ENCODE measurements around the gene MARCHF9. TPM values are rescaled to one million over a fixed set of nuclear protein-coding genes. Genes with fewer than 3 reads are reported as not detected.
A peak's percentile ranks its signal among the peaks of the same experiment; 100 is the strongest.

The MARCHF9 gene
- total RNA-seq, 1 experiment from 2014 or later, result 42.4 TPM

GRCh38 chr12:57762463-57762862 lies 7.6 kb downstream of the MARCHF9 start:
- Mint-ChIP-seq H3K36me3 (ENCODE audit: insufficient read depth, unreplicated experiment) (peaks cover 51% of the 10 kb centered on the region), H3K27ac (ENCODE audit: unreplicated experiment) (no peak overlapping the region), H3K4me3 (ENCODE audit: low read depth, unreplicated experiment) (no peak overlapping the region), H3K27me3 (ENCODE audit: unreplicated experiment) (peaks cover 45% of the 10 kb centered on the region), H3K4me1 (ENCODE audit: low read depth, unreplicated experiment) (peaks cover 22% of the 10 kb centered on the region), H3K9me3 (ENCODE audit: low read depth, unreplicated experiment) (no peaks in the 10 kb centered on the region)
- TF ChIP-seq CTCF (IDR thresholded peaks at IDR 0.05; ENCODE audit: unreplicated experiment), result no peak
- BruUV-seq (replicated peaks), result no TSS peak
- CTCF ChIA-PET, result no interaction called here
- DNase-seq, result no peak
- intact Hi-C loops (cut with micrococcal nuclease; ENCODE audit: unreplicated experiment), result no loop called here

- peak overlapping the region; percentile 81 for H3K4me3 Mint-ChIP-seq (ENCODE audit: low read depth, unreplicated experiment)
- CTCF ChIA-PET, result interaction anchor here (0.9 kb wide), 1 partner anchor 20 kb away, joined by 3 read pairs; the partner anchor contains the start of gene TSPAN31
Measured at GRCh38 chr12:57763881-57764661, 9.2 kb downstream of the MARCHF9 start.

GRCh38 chr12:57764662-57765002 lies 9.7 kb downstream of the MARCHF9 start:
- no peak for TF ChIP-seq CTCF (IDR thresholded peaks at IDR 0.05; ENCODE audit: unreplicated experiment)
- Mint-ChIP-seq H3K36me3 (ENCODE audit: insufficient read depth, unreplicated experiment) (peaks cover 42% of the 10 kb centered on the region), H3K27ac (ENCODE audit: unreplicated experiment) (no peak overlapping the region), H3K4me3 (ENCODE audit: low read depth, unreplicated experiment) (peak overlapping the region; percentile 81), H3K4me1 (ENCODE audit: low read depth, unreplicated experiment) (peaks cover 22% of the 10 kb centered on the region), H3K27me3 (ENCODE audit: unreplicated experiment) (peaks cover 45% of the 10 kb centered on the region), H3K9me3 (ENCODE audit: low read depth, unreplicated experiment) (no peaks in the 10 kb centered on the region)
- no TSS peak for BruUV-seq (replicated peaks)
- CTCF ChIA-PET, result interaction anchor here (0.8 to 0.9 kb wide), 2 partner anchors 20 to 56 kb away, joined by 3 read pairs; partner anchors contain the start of gene TSPAN31
- intact Hi-C loops (cut with micrococcal nuclease; ENCODE audit: unreplicated experiment), result no loop called here
- peak; percentile 32 for DNase-seq

More at GRCh38 chr12:57763881-57764661, 9.2 kb downstream of the MARCHF9 start:
- H3K4me1 Mint-ChIP-seq (ENCODE audit: low read depth, unreplicated experiment), result peaks cover 22% of the 10 kb centered on the region
- intact Hi-C loops (cut with micrococcal nuclease; ENCODE audit: unreplicated experiment), result no loop called here
- no peak for TF ChIP-seq CTCF (IDR thresholded peaks at IDR 0.05; ENCODE audit: unreplicated experiment)
- no peak for DNase-seq
- no peak overlapping the region for H3K27ac Mint-ChIP-seq (ENCODE audit: unreplicated experiment)
- peaks cover 48% of the 10 kb centered on the region for H3K36me3 Mint-ChIP-seq (ENCODE audit: insufficient read depth, unreplicated experiment)
- H3K9me3 Mint-ChIP-seq (ENCODE audit: low read depth, unreplicated experiment), result no peaks in the 10 kb centered on the region
- peaks cover 45% of the 10 kb centered on the region for H3K27me3 Mint-ChIP-seq (ENCODE audit: unreplicated experiment)
- no TSS peak for BruUV-seq (replicated peaks)

- no peaks in the 10 kb centered on the region for H3K9me3 Mint-ChIP-seq (ENCODE audit: low read depth, unreplicated experiment)
- H3K27me3 Mint-ChIP-seq (ENCODE audit: unreplicated experiment), result peaks cover 45% of the 10 kb centered on the region
- BruUV-seq (replicated peaks), result no TSS peak
Measured at GRCh38 chr12:57765003-57765697, 10.2 kb downstream of the MARCHF9 start.

More at GRCh38 chr12:57765003-57765697, 10.2 kb downstream of the MARCHF9 start:
- peaks cover 22% of the 10 kb centered on the region for H3K4me1 Mint-ChIP-seq (ENCODE audit: low read depth, unreplicated experiment)
- intact Hi-C loops (cut with micrococcal nuclease; ENCODE audit: unreplicated experiment), result no loop called here
- peak; percentile 68 for DNase-seq
- CTCF ChIA-PET, result interaction anchor here (0.6 to 1.7 kb wide), 4 partner anchors 9 to 1665 kb away, joined by 3 to 9 read pairs (median 5); partner anchors contain the start of gene TSPAN31
- H3K4me3 Mint-ChIP-seq (ENCODE audit: low read depth, unreplicated experiment), result peak overlapping the region; percentile 81
- H3K27ac Mint-ChIP-seq (ENCODE audit: unreplicated experiment), result peak overlapping the region; percentile 20
- peaks cover 37% of the 10 kb centered on the region for H3K36me3 Mint-ChIP-seq (ENCODE audit: insufficient read depth, unreplicated experiment)
- TF ChIP-seq CTCF (IDR thresholded peaks at IDR 0.05; ENCODE audit: unreplicated experiment), result peak; percentile 42

All from Calu3 (cell line).